Kidney (tissue), 14 donors: Measurements from ENCODE around the gene SGK2. TPM values are rescaled to one million over a fixed set of nuclear protein-coding genes. Genes with fewer than 3 reads are reported as not detected.

Source experiments
- DNase-seq, 5 donors: peaks; one replicate each; pipeline ENCODE4 v3.0.0-alpha.2; 2013 to 2020
- FAIRE-seq: peaks from 2 replicates; lab custom pipeline; 2012; peaks lifted over from hg19 to GRCh38; lab: Jason Lieb, UNC
- H3K27ac ChIP-seq, 2 donors: one replicate each; pipeline ENCODE4 v1.7.0; 2013; ENCODE audit warnings: low read depth in 2 of 2, low read length in 2 of 2, inconsistent platforms in 1 of 2
- H3K27me3 ChIP-seq: one replicate; pipeline ENCODE4 v1.7.1; 2013; ENCODE audit warnings: low read length, inconsistent platforms; ENCODE audit not compliant: control insufficient read depth, insufficient read depth
- H3K36me3 ChIP-seq, 3 donors: one replicate each; pipeline versions ENCODE4 v1.7.0 to v1.7.1; 2013; ENCODE audit warnings: low read length in 3 of 3, control low read depth in 1 of 3, inconsistent platforms in 1 of 3; ENCODE audit not compliant: insufficient read depth in 3 of 3, control insufficient read depth in 2 of 3
- H3K4me1 ChIP-seq, 3 donors: one replicate each; pipeline versions ENCODE4 v1.7.0 to v1.7.1; 2013; ENCODE audit warnings: low read length in 3 of 3, inconsistent platforms in 1 of 3, low read depth in 1 of 3; ENCODE audit not compliant: control insufficient read depth in 2 of 3, insufficient read depth in 2 of 3
- H3K4me3 ChIP-seq, 3 donors: one replicate each; pipeline versions ENCODE4 v1.7.0 to v1.8.1; 2013; ENCODE audit warnings: low read length in 3 of 3, control low read depth in 1 of 3, inconsistent platforms in 1 of 3
- H3K9ac ChIP-seq, 3 donors: one replicate each; pipeline versions ENCODE4 v1.7.0 to v1.7.1; 2013; ENCODE audit warnings: low read length in 3 of 3, control low read depth in 1 of 3, inconsistent platforms in 1 of 3
- H3K9me3 ChIP-seq, 3 donors: one replicate each; pipeline versions ENCODE4 v1.7.0 to v1.7.1; 2013; ENCODE audit warnings: low read length in 3 of 3, control low read depth in 1 of 3, inconsistent platforms in 1 of 3; ENCODE audit not compliant: control insufficient read depth in 2 of 3, insufficient read depth in 1 of 3
- intact Hi-C: fragments of 100-400 bp; cut with DNase I; formaldehyde crosslinking; loops from one replicate; pipeline ENCODE4 v1.11.1; 2022
- polyA plus RNA-seq: library from polyadenylated mRNA; stranded (reverse); fragments of 350-450 nt; fragmentation: Illumina TruSeq; extraction: RNeasy Lipid Tissue Mini Kit (QIAGEN cat#74804); gene quantifications from one replicate; pipeline ENCODE4 v1.2.3, GENCODE V29; 2014; ENCODE audit warnings: low read depth, low replicate concordance; ENCODE audit not compliant: insufficient read depth
- total RNA-seq: library from RNA; stranded (reverse); fragmentation: NEBNext Ultra II Directional; extraction: Animal tissue kit (Norgen Biotek cat#: 25700); gene quantifications from one replicate; pipeline ENCODE4 v1.2.1, GENCODE V29; 2021
- TF ChIP-seq, protein P1 (sequence below): IDR thresholded peaks from 3 replicates; pipeline ENCODE4 v1.5.1; 2012; ENCODE audit warnings: mild to moderate bottlenecking, moderate library complexity, borderline replicate concordance; ENCODE audit not compliant: insufficient read depth; ENCODE audit errors: extremely low read depth
- donor health status: control.
- donor health status: control.
- donor health status: control.
- donor health status: control.
- donor health status: control.
- donor health status: DM: yes; HTN: yes; CAD: no.
- donor health status: Normal renal cell carcinoma (clear cell type).

SGK2 gene
- total and polyA plus RNA-seq, 2 donors from 2014 or later: 42.9 to 95.1 TPM

DNA sequence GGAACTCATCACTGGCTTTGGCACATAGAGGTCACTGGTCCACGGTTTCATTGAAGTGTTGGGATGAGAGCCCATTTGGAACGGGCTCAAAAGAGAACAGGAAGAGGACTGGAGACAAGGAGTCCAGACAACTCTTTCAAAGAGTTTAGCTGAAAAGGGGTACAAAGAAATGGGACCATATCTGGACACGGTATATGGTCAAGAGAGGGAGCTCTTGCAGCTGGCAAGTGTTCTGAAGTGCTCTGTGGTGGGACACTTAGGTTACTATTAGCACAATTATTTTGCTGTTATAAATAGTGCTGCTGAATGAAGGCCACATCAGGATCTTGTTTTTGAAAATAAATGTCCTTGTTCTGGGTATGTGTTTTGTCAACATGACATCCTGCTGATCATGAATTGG lies 4.6 kb downstream of the SGK2 start:
- no peaks in the 10 kb centered on the region for H3K9me3 ChIP-seq
- H3K4me3 ChIP-seq: no peak overlapping the region
- intact Hi-C loops: no loop called here
- DNase-seq: no peak
- H3K27ac ChIP-seq: no peak overlapping the region
- peaks cover 0 to 7% (median 6%) of the 10 kb centered on the region in 3 donors for H3K4me1 ChIP-seq
- TF ChIP-seq, protein P1, sequence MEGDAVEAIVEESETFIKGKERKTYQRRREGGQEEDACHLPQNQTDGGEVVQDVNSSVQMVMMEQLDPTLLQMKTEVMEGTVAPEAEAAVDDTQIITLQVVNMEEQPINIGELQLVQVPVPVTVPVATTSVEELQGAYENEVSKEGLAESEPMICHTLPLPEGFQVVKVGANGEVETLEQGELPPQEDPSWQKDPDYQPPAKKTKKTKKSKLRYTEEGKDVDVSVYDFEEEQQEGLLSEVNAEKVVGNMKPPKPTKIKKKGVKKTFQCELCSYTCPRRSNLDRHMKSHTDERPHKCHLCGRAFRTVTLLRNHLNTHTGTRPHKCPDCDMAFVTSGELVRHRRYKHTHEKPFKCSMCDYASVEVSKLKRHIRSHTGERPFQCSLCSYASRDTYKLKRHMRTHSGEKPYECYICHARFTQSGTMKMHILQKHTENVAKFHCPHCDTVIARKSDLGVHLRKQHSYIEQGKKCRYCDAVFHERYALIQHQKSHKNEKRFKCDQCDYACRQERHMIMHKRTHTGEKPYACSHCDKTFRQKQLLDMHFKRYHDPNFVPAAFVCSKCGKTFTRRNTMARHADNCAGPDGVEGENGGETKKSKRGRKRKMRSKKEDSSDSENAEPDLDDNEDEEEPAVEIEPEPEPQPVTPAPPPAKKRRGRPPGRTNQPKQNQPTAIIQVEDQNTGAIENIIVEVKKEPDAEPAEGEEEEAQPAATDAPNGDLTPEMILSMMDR: peak; percentile 4
- no peaks in the 10 kb centered on the region for H3K27me3 ChIP-seq
- H3K36me3 ChIP-seq: peaks cover 0 to 11% (median 0%) of the 10 kb centered on the region in 3 donors
- FAIRE-seq: no peak
- H3K9ac ChIP-seq: no peak overlapping the region

DNA sequence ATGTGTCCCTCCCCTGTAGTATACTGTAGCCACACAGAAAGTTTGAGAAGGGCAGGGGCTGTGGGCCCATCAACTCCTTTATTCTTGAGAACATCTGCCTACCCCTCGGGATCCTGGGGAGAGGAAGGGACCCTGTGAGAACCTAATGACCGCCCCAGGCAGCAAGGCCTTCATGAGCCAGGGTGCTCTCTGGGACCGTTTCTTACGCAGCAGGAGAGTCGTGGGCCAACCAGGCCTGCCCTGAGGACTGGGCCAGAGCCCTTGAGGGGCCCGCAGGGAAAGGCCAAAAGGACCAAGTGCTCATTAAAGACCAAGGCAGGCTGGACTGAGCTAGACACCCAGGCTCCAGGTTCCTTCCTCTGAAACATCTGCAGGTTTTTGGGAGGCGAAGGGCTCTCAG lies 5.2 kb downstream of the SGK2 start:
- no peak overlapping the region for H3K9ac ChIP-seq
- H3K27me3 ChIP-seq: no peaks in the 10 kb centered on the region
- FAIRE-seq (no peak), DNase-seq (peak in 1 of 5 donors; percentile 22)
- H3K36me3 ChIP-seq: peaks cover 0 to 14% (median 5%) of the 10 kb centered on the region in 3 donors
- no peaks in the 10 kb centered on the region for H3K9me3 ChIP-seq
- H3K4me3 ChIP-seq: no peak overlapping the region
- H3K4me1 ChIP-seq: peaks cover 0 to 7% (median 5%) of the 10 kb centered on the region in 3 donors
- intact Hi-C loops: no loop called here
- H3K27ac ChIP-seq: no peak overlapping the region
- TF ChIP-seq, protein P1: no peak

DNA sequence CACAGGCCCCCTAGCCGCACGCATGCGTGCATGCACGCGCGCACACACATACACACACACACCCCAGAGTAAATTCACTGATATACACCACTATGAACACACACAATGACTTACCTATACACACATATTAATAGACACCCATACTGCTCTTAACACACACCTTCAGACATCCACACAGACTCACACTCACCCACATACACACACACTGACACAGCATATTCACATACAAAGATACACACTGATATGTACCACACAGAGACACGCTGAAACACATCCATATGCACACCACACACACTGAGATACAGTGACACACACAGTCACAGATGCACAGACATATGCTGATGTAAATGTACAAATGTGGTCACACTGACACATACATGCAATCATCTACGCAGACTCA lies 5.6 kb downstream of the SGK2 start:
- Histone ChIP-seq H3K9me3 (no peaks in the 10 kb centered on the region), H3K27ac (no peak overlapping the region), H3K36me3 (peaks cover 0 to 18% (median 10%) of the 10 kb centered on the region in 3 donors), H3K4me3 (peak overlapping the region in 1 of 3 donors; percentile 2), H3K27me3 (no peaks in the 10 kb centered on the region), H3K9ac (no peak overlapping the region), H3K4me1 (peaks cover 0 to 7% (median 5%) of the 10 kb centered on the region in 3 donors)
- no peak for FAIRE-seq
- DNase-seq: no peak
- intact Hi-C loops: no loop called here
- TF ChIP-seq, protein P1: no peak
